ENCODE measurements around the gene PDGFRB. TPM values are rescaled to one million over a fixed set of nuclear protein-coding genes. Genes with fewer than 3 reads are reported as not detected.

The PDGFRB gene
- total and polyA plus RNA-seq, 2 donors (not counting 1 experiment from before 2014, with no cell fraction given): 231 to 347 TPM

- H3K4me3 ChIP-seq (replicated peaks in 1 of 4; ENCODE audit: control extremely low read depth in 1 of 4, insufficient read depth in 1 of 4, low read depth in 3 of 4, low read length in 4 of 4): no peak overlapping the region
- H3K36me3 ChIP-seq (ENCODE audit: control insufficient read depth, insufficient read depth, low read length): no peaks in the 10 kb centered on the region
- no peak overlapping the region for H2AFZ ChIP-seq (ENCODE audit: low read length)
- H4K20me1 ChIP-seq (ENCODE audit: control insufficient read depth, extremely low read depth, insufficient read depth, low read length): no peaks in the 10 kb centered on the region
- no peak for DNase-seq (ENCODE audit: low read depth in 2 of 2)
- no peak overlapping the region for H3K9ac ChIP-seq (ENCODE audit: insufficient read depth, low read length)
- TF ChIP-seq CTCF (conservative IDR thresholded peaks at IDR 0.05 in 1 of 2, IDR thresholded peaks at IDR 0.05 in 1 of 2; ENCODE audit: low read depth in 1 of 2, low read length in 2 of 2) (no peak), EZH2 (IDR thresholded peaks at IDR 0.05; ENCODE audit: low read length, missing control alignments) (no peak)
- H3K27ac ChIP-seq (ENCODE audit: insufficient read depth, low read length): no peak overlapping the region
- no peak overlapping the region for H3K4me2 ChIP-seq (ENCODE audit: extremely low read depth, insufficient read depth, low read length)
- H3K79me2 ChIP-seq (ENCODE audit: control insufficient read depth, insufficient read depth, low read length): no peaks in the 10 kb centered on the region
- peaks cover 5% of the 10 kb centered on the region for H3K4me1 ChIP-seq (ENCODE audit: control insufficient read depth, extremely low read depth, insufficient read depth, low read length)
- no peaks in the 10 kb centered on the region for H3K27me3 ChIP-seq (ENCODE audit: control insufficient read depth, insufficient read depth, low read length)
- H3K9me3 ChIP-seq (ENCODE audit: control insufficient read depth, insufficient read depth, low read depth, low read length): no peaks in the 10 kb centered on the region
Measured at GRCh38 chr5:150103678-150104549, 51.7 kb downstream of the PDGFRB start.

- Histone ChIP-seq H4K20me1 (ENCODE audit: control insufficient read depth, extremely low read depth, insufficient read depth, low read length) (no peaks in the 10 kb centered on the region), H3K9me3 (ENCODE audit: control insufficient read depth, insufficient read depth, low read depth, low read length) (no peaks in the 10 kb centered on the region), H3K36me3 (ENCODE audit: control insufficient read depth, insufficient read depth, low read length) (no peaks in the 10 kb centered on the region), H3K27me3 (ENCODE audit: control insufficient read depth, insufficient read depth, low read length) (peaks cover 6% of the 10 kb centered on the region), H3K9ac (ENCODE audit: insufficient read depth, low read length) (no peak overlapping the region), H2AFZ (ENCODE audit: low read length) (no peak overlapping the region), H3K4me3 (replicated peaks in 1 of 4; ENCODE audit: control extremely low read depth in 1 of 4, insufficient read depth in 1 of 4, low read depth in 3 of 4, low read length in 4 of 4) (no peak overlapping the region), H3K4me2 (ENCODE audit: extremely low read depth, insufficient read depth, low read length) (no peak overlapping the region), H3K27ac (ENCODE audit: insufficient read depth, low read length) (no peak overlapping the region), H3K79me2 (ENCODE audit: control insufficient read depth, insufficient read depth, low read length) (no peaks in the 10 kb centered on the region), H3K4me1 (ENCODE audit: control insufficient read depth, extremely low read depth, insufficient read depth, low read length) (no peaks in the 10 kb centered on the region)
- no peak for DNase-seq (ENCODE audit: low read depth in 2 of 2)
- TF ChIP-seq CTCF (conservative IDR thresholded peaks at IDR 0.05 in 1 of 2, IDR thresholded peaks at IDR 0.05 in 1 of 2; ENCODE audit: low read depth in 1 of 2, low read length in 2 of 2) (no peak), EZH2 (IDR thresholded peaks at IDR 0.05; ENCODE audit: low read length, missing control alignments) (no peak)
Measured at GRCh38 chr5:150101023-150101422, 54.6 kb downstream of the PDGFRB start.

- no peak overlapping the region for H3K27ac ChIP-seq (ENCODE audit: insufficient read depth, low read length)
- peaks cover 6% of the 10 kb centered on the region for H3K27me3 ChIP-seq (ENCODE audit: control insufficient read depth, insufficient read depth, low read length)
- no peaks in the 10 kb centered on the region for H4K20me1 ChIP-seq (ENCODE audit: control insufficient read depth, extremely low read depth, insufficient read depth, low read length)
- H3K79me2 ChIP-seq (ENCODE audit: control insufficient read depth, insufficient read depth, low read length): no peaks in the 10 kb centered on the region
- H2AFZ ChIP-seq (ENCODE audit: low read length): no peak overlapping the region
- no peaks in the 10 kb centered on the region for H3K36me3 ChIP-seq (ENCODE audit: control insufficient read depth, insufficient read depth, low read length)
- no peak overlapping the region for H3K4me2 ChIP-seq (ENCODE audit: extremely low read depth, insufficient read depth, low read length)
- TF ChIP-seq EZH2 (IDR thresholded peaks at IDR 0.05; ENCODE audit: low read length, missing control alignments) (no peak), CTCF (conservative IDR thresholded peaks at IDR 0.05 in 1 of 2, IDR thresholded peaks at IDR 0.05 in 1 of 2; ENCODE audit: low read depth in 1 of 2, low read length in 2 of 2) (no peak)
- no peaks in the 10 kb centered on the region for H3K9me3 ChIP-seq (ENCODE audit: control insufficient read depth, insufficient read depth, low read depth, low read length)
- H3K4me1 ChIP-seq (ENCODE audit: control insufficient read depth, extremely low read depth, insufficient read depth, low read length): no peaks in the 10 kb centered on the region
- DNase-seq (ENCODE audit: low read depth in 2 of 2): no peak
- H3K4me3 ChIP-seq (replicated peaks in 1 of 4; ENCODE audit: control extremely low read depth in 1 of 4, insufficient read depth in 1 of 4, low read depth in 3 of 4, low read length in 4 of 4): no peak overlapping the region
- H3K9ac ChIP-seq (ENCODE audit: insufficient read depth, low read length): no peak overlapping the region
Measured at GRCh38 chr5:150097152-150097551, 58.5 kb downstream of the PDGFRB start.

Data from fibroblast of lung (primary cell).